Adipocyte (in vitro differentiated cells): ENCODE results near the gene RHBDD1.

ENCODE experiments used
- DNase-seq: peaks from one replicate; pipeline ENCODE4 v3.0.0-alpha.2; 2015; ENCODE audit warnings: low read depth
- H3K27me3 ChIP-seq: replicated peaks from 2 replicates; pipeline ENCODE4 v1.7.0; 2013; ENCODE audit warnings: mild to moderate bottlenecking, low read length, moderate library complexity; ENCODE audit not compliant: control insufficient read depth, insufficient read depth
- H3K36me3 ChIP-seq: 2 replicates; pipeline ENCODE4 v1.7.0; 2013; ENCODE audit warnings: low read length, mild to moderate bottlenecking, moderate library complexity; ENCODE audit not compliant: control insufficient read depth, insufficient read depth, severe bottlenecking
- H3K4me1 ChIP-seq: 2 replicates; pipeline ENCODE4 v1.7.0; 2013; ENCODE audit warnings: mild to moderate bottlenecking, low read length, moderate library complexity; ENCODE audit not compliant: control insufficient read depth, insufficient read depth
- H3K4me3 ChIP-seq: 2 replicates; pipeline ENCODE4 v1.7.0; 2013; ENCODE audit warnings: mild to moderate bottlenecking, low read length, moderate library complexity
- H3K9ac ChIP-seq: 2 replicates; pipeline ENCODE4 v1.7.0; 2013; ENCODE audit warnings: mild to moderate bottlenecking, low read length, moderate library complexity
- H3K9me3 ChIP-seq: 2 replicates; pipeline ENCODE4 v1.7.0; 2013; ENCODE audit warnings: mild to moderate bottlenecking, low read length, moderate library complexity; ENCODE audit not compliant: control insufficient read depth

Gene RHBDD1

GRCh38 chr2:226874749-226875148, 38.9 kb downstream of the RHBDD1 start:
- H3K27me3 ChIP-seq = no peaks in the 10 kb centered on the region
- peaks cover 10% of the 10 kb centered on the region for H3K36me3 ChIP-seq
- DNase-seq = no peak
- H3K4me1 ChIP-seq = no peaks in the 10 kb centered on the region
- no peak overlapping the region for H3K4me3 ChIP-seq
- H3K9ac ChIP-seq = no peak overlapping the region
- H3K9me3 ChIP-seq = no peaks in the 10 kb centered on the region

GRCh38 chr2:226875438-226876225, 39.8 kb downstream of the RHBDD1 start:
- H3K4me1 ChIP-seq = no peaks in the 10 kb centered on the region
- H3K9me3 ChIP-seq = no peaks in the 10 kb centered on the region
- no peak for DNase-seq
- no peak overlapping the region for H3K9ac ChIP-seq
- no peak overlapping the region for H3K4me3 ChIP-seq
- H3K27me3 ChIP-seq = no peaks in the 10 kb centered on the region
- H3K36me3 ChIP-seq = peaks cover 5% of the 10 kb centered on the region

- H3K4me3 ChIP-seq = no peak overlapping the region
- H3K9ac ChIP-seq = no peak overlapping the region
- no peaks in the 10 kb centered on the region for H3K4me1 ChIP-seq
- H3K27me3 ChIP-seq = no peaks in the 10 kb centered on the region
- no peak for DNase-seq
- H3K9me3 ChIP-seq = no peaks in the 10 kb centered on the region
- H3K36me3 ChIP-seq = peaks cover 5% of the 10 kb centered on the region
Measured at GRCh38 chr2:226877491-226877890, 41.6 kb downstream of the RHBDD1 start.

GRCh38 chr2:226881287-226881686, 45.4 kb downstream of the RHBDD1 start:
- Histone ChIP-seq H3K4me3 (no peak overlapping the region), H3K27me3 (no peaks in the 10 kb centered on the region), H3K9ac (no peak overlapping the region), H3K4me1 (peaks cover 9% of the 10 kb centered on the region), H3K36me3 (no peaks in the 10 kb centered on the region), H3K9me3 (no peaks in the 10 kb centered on the region)
- DNase-seq = no peak

GRCh38 chr2:226882606-226883005, 46.8 kb downstream of the RHBDD1 start:
- H3K36me3 ChIP-seq = no peaks in the 10 kb centered on the region
- peaks cover 18% of the 10 kb centered on the region for H3K4me1 ChIP-seq
- DNase-seq = no peak
- H3K4me3 ChIP-seq = no peak overlapping the region
- H3K27me3 ChIP-seq = no peaks in the 10 kb centered on the region
- no peaks in the 10 kb centered on the region for H3K9me3 ChIP-seq
- H3K9ac ChIP-seq = no peak overlapping the region

- no peak overlapping the region for H3K4me3 ChIP-seq
Measured at GRCh38 chr2:226883296-226883795, 47.5 kb downstream of the RHBDD1 start.

GRCh38 chr2:226884166-226884565, 48.3 kb downstream of the RHBDD1 start:
- no peak overlapping the region for H3K9ac ChIP-seq
- H3K9me3 ChIP-seq = no peaks in the 10 kb centered on the region
- H3K27me3 ChIP-seq = no peaks in the 10 kb centered on the region
- H3K4me3 ChIP-seq = no peak overlapping the region
- no peak for DNase-seq
- peaks cover 33% of the 10 kb centered on the region for H3K4me1 ChIP-seq
- no peaks in the 10 kb centered on the region for H3K36me3 ChIP-seq

More at GRCh38 chr2:226883296-226883795, 47.5 kb downstream of the RHBDD1 start:
- DNase-seq = no peak
- no peaks in the 10 kb centered on the region for H3K27me3 ChIP-seq
- peaks cover 25% of the 10 kb centered on the region for H3K4me1 ChIP-seq
- no peaks in the 10 kb centered on the region for H3K36me3 ChIP-seq
- no peaks in the 10 kb centered on the region for H3K9me3 ChIP-seq
- no peak overlapping the region for H3K9ac ChIP-seq

GRCh38 chr2:226885769-226886435, 50.0 kb downstream of the RHBDD1 start:
- H3K27me3 ChIP-seq = no peaks in the 10 kb centered on the region
- peaks cover 33% of the 10 kb centered on the region for H3K4me1 ChIP-seq
- no peaks in the 10 kb centered on the region for H3K36me3 ChIP-seq
- no peak overlapping the region for H3K9ac ChIP-seq
- no peaks in the 10 kb centered on the region for H3K9me3 ChIP-seq
- peak overlapping the region; percentile 48 for H3K4me3 ChIP-seq
- peak; percentile 25 for DNase-seq

- DNase-seq = peak; percentile 56
- H3K36me3 ChIP-seq = no peaks in the 10 kb centered on the region
- H3K4me1 ChIP-seq = peaks cover 50% of the 10 kb centered on the region
- H3K9me3 ChIP-seq = no peaks in the 10 kb centered on the region
- H3K4me3 ChIP-seq = peak overlapping the region; percentile 4
- H3K9ac ChIP-seq = no peak overlapping the region
- no peaks in the 10 kb centered on the region for H3K27me3 ChIP-seq
Measured at GRCh38 chr2:226887940-226888339, 52.1 kb downstream of the RHBDD1 start.

- H3K27me3 ChIP-seq = no peaks in the 10 kb centered on the region
- no peak for DNase-seq
- H3K36me3 ChIP-seq = no peaks in the 10 kb centered on the region
- H3K4me1 ChIP-seq = peaks cover 55% of the 10 kb centered on the region
- no peaks in the 10 kb centered on the region for H3K9me3 ChIP-seq
- peak overlapping the region; percentile 6 for H3K4me3 ChIP-seq
- peak overlapping the region; percentile 23 for H3K9ac ChIP-seq
Measured at GRCh38 chr2:226888378-226888965, 52.6 kb downstream of the RHBDD1 start.

- Histone ChIP-seq H3K4me3 (peak overlapping the region; percentile 6), H3K9me3 (no peaks in the 10 kb centered on the region), H3K36me3 (no peaks in the 10 kb centered on the region), H3K4me1 (peaks cover 58% of the 10 kb centered on the region), H3K9ac (peak overlapping the region; percentile 23), H3K27me3 (no peaks in the 10 kb centered on the region)
- peak; percentile 34 for DNase-seq
Measured at GRCh38 chr2:226888971-226889370, 53.1 kb downstream of the RHBDD1 start.
